B cell (primary cell): ENCODE measurements around the gene UNC5C. TPM values are rescaled to one million over a fixed set of nuclear protein-coding genes. Genes with fewer than 3 reads are reported as not detected.

Experiments
- ATAC-seq: fragments of 200-7000 bp; cut with Tn5 transposase; one replicate; pipeline ENCODE4 v1.10.0; 2021; ENCODE audit warnings: low read depth, mild to moderate bottlenecking, moderate number of reproducible peaks, moderate library complexity
- CTCF ChIA-PET: fragments of 350-600 bp; sonication (Branson Sonifier 250); formaldehyde crosslinking; loops from one replicate; lab custom pipeline; 2021; ENCODE audit warnings: antibody characterized with exemption, inconsistent platforms; lab: Charles Lee
- POLR2A ChIA-PET: fragments of 350-600 bp; sonication (Branson Sonifier 250); formaldehyde crosslinking; loops from one replicate; lab custom pipeline; 2021; ENCODE audit warnings: antibody characterized with exemption; lab: Charles Lee
- DNase-seq: peaks from one replicate; pipeline ENCODE4 v3.0.0; 2013
- H2AFZ ChIP-seq: 2 replicates; pipeline ENCODE4 v1.6.1; 2012; ENCODE audit warnings: mild to moderate bottlenecking, low read depth, low read length; ENCODE audit not compliant: insufficient read depth, poor library complexity, severe bottlenecking
- H3K27ac ChIP-seq, 2 donors: 1 replicate in 1 of 2; 2 replicates in 1 of 2; pipeline ENCODE4 v1.5.1; 2012 to 2013; ENCODE audit warnings: low read length in 2 of 2, mild to moderate bottlenecking in 2 of 2, moderate library complexity in 1 of 2
- H3K27me3 ChIP-seq, 4 experiments: fragments of 200-600 bp in 1 of 4; sonication (generic) in 1 of 4; replicated peaks in 1 of 4; 1 replicate in 2 of 4; 2 replicates in 2 of 4; pipeline versions ENCODE4 v1.6.1 to v1.7.0; 2013 to 2016; ENCODE audit warnings: low read length in 3 of 4, mild to moderate bottlenecking in 2 of 4, mixed read lengths in 1 of 4, moderate library complexity in 1 of 4; ENCODE audit not compliant: insufficient read depth in 4 of 4, control insufficient read depth in 3 of 4; ENCODE audit errors: control extremely low read depth in 1 of 4
- H3K36me3 ChIP-seq, 2 experiments: replicated peaks in 1 of 2; 1 replicate in 1 of 2; 2 replicates in 1 of 2; pipeline versions ENCODE4 v1.6.1 to v1.7.1; 2013; ENCODE audit warnings: low read length in 1 of 2; ENCODE audit not compliant: insufficient read depth in 2 of 2, control insufficient read depth in 1 of 2; ENCODE audit errors: control extremely low read depth in 1 of 2, extremely low read depth in 1 of 2
- H3K4me1 ChIP-seq, 2 donors: fragments of 200-600 bp in 1 of 2; sonication (generic) in 1 of 2; 1 replicate in 1 of 2; 2 replicates in 1 of 2; pipeline versions ENCODE4 v1.5.1 to v1.6.1; 2013 to 2017; ENCODE audit warnings: low read length in 2 of 2; ENCODE audit not compliant: control insufficient read depth in 2 of 2, insufficient read depth in 2 of 2
- H3K4me2 ChIP-seq: replicated peaks from 2 replicates; pipeline ENCODE3; 2012; ENCODE audit warnings: mild to moderate bottlenecking, low read depth, low read length; ENCODE audit not compliant: poor library complexity, severe bottlenecking
- H3K4me3 ChIP-seq, 5 experiments: fragments of 200-600 bp in 1 of 5; sonication (generic) in 1 of 5; 1 replicate in 3 of 5; 2 replicates in 2 of 5; pipeline versions ENCODE4 v1.5.1 to v1.7.0; 2011 to 2016; ENCODE audit warnings: low read length in 4 of 5, mild to moderate bottlenecking in 4 of 5, low read depth in 2 of 5, control low read depth in 1 of 5, moderate library complexity in 1 of 5; ENCODE audit not compliant: insufficient read depth in 1 of 5; ENCODE audit errors: control extremely low read depth in 1 of 5, extremely low read depth in 1 of 5
- H3K79me2 ChIP-seq: fragments of 200-600 bp; sonication (generic); one replicate; pipeline ENCODE4 v1.6.0; 2016; ENCODE audit warnings: low read length; ENCODE audit not compliant: control insufficient read depth, insufficient read depth
- H3K9ac ChIP-seq: fragments of 200-600 bp; sonication (generic); 2 replicates; pipeline ENCODE4 v1.6.1; 2017; ENCODE audit warnings: mild to moderate bottlenecking, low read length, moderate library complexity
- H3K9me3 ChIP-seq, 3 donors: one replicate each; pipeline versions ENCODE4 v1.6.1 to v1.7.1; 2013; ENCODE audit warnings: low read length in 2 of 3; ENCODE audit not compliant: control insufficient read depth in 2 of 3, insufficient read depth in 1 of 3; ENCODE audit errors: control extremely low read depth in 1 of 3
- H4K20me1 ChIP-seq: 2 replicates; pipeline ENCODE4 v1.6.0; 2012; ENCODE audit warnings: mild to moderate bottlenecking, low read length; ENCODE audit not compliant: insufficient read depth, control insufficient read depth, poor library complexity, severe bottlenecking
- H3K27ac Mint-ChIP-seq: one replicate; pipeline ENCODE4 v1.8.0; 2021; ENCODE audit warnings: mixed read lengths
- H3K27me3 Mint-ChIP-seq: one replicate; pipeline ENCODE4 v1.8.0; 2021; ENCODE audit warnings: mixed read lengths
- H3K4me1 Mint-ChIP-seq: one replicate; pipeline ENCODE4 v1.8.0; 2021; ENCODE audit warnings: mixed read lengths
- H3K4me3 Mint-ChIP-seq: one replicate; pipeline ENCODE4 v1.8.0; 2021; ENCODE audit warnings: mixed read lengths
- H3K9me3 Mint-ChIP-seq: one replicate; pipeline ENCODE4 v1.8.0; 2022; ENCODE audit warnings: mixed read lengths; ENCODE audit not compliant: insufficient read depth
- CTCF ChIP-seq: fragments of 200-600 bp; IDR thresholded peaks from one replicate; pipeline ENCODE4 v1.8.0; 2022; ENCODE audit warnings: antibody characterized with exemption, mild to moderate bottlenecking
- EZH2 ChIP-seq: IDR thresholded peaks from 2 replicates; pipeline ENCODE4 v1.6.1; 2012; ENCODE audit warnings: borderline replicate concordance, low read depth, mild to moderate bottlenecking, moderate library complexity, low read length; ENCODE audit not compliant: insufficient read depth, poor library complexity, severe bottlenecking
- WGBS: methylation state at CpG from one replicate; pipeline ENCODE4 v1.1.5; 2013; ENCODE audit warnings: missing lambda C conversion rate; ENCODE audit not compliant: insufficient coverage; 5-methylcytosine and 5-hydroxymethylcytosine counted together
- intact Hi-C: fragments of 100-400 bp; cut with micrococcal nuclease; formaldehyde crosslinking; loops from one replicate; pipeline ENCODE4 v1.10.0; 2022
- polyA plus RNA-seq: library from polyadenylated mRNA; depleted of rRNA; stranded (reverse); fragments of >200 nt; gene quantifications from 2 replicates; pipeline ENCODE4 v1.2.3, GENCODE V29; 2012
- total RNA-seq, 2 donors: library from RNA; stranded (reverse); fragments of 120-200 nt in 1 of 2; gene quantifications; 1 replicate in 1 of 2; 2 replicates in 1 of 2; pipeline versions ENCODE4 v1.2.3 to v1.2.4, GENCODE V29; 2013 to 2022

Gene UNC5C
- total and polyA plus RNA-seq, 2 donors (not counting 1 experiment from before 2014, with no cell fraction given) = not detected

DNA sequence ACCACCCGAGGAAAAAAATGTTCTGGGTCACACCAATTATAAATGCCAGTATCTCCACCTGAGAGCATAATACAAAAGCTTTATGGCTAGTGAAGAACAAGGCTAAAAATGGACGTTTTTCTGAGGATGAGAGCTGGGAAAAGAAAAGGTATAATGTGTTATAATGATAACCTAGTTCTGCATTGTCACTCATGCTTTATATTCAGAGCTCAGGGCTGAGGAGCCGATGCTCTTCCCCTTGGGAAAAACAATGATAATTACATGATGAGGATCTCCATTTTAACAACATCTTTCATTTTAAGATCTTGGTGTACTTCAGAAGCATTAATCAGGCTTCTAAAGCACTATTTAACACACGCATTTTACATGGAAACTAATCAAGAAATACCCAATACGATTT, 333.7 kb downstream of the UNC5C start:
- H4K20me1 ChIP-seq = no peaks in the 10 kb centered on the region
- no peaks in the 10 kb centered on the region for H3K9me3 ChIP-seq
- no peak overlapping the region for H3K27ac ChIP-seq
- no peak overlapping the region for H3K4me2 ChIP-seq
- no CpG with 5 or more reads among the region's 5 CpGs for WGBS
- Mint-ChIP-seq H3K27ac (no peak overlapping the region), H3K4me3 (no peak overlapping the region), H3K27me3 (no peaks in the 10 kb centered on the region), H3K4me1 (no peaks in the 10 kb centered on the region), H3K9me3 (no peaks in the 10 kb centered on the region)
- H3K9ac ChIP-seq = no peak overlapping the region
- H3K4me1 ChIP-seq = no peaks in the 10 kb centered on the region
- ChIA-PET CTCF (no interaction called here), POLR2A (no interaction called here)
- no peaks in the 10 kb centered on the region for H3K36me3 ChIP-seq
- H2AFZ ChIP-seq = no peak overlapping the region
- TF ChIP-seq EZH2 (no peak), CTCF (no peak)
- intact Hi-C loops = no loop called here
- DNase-seq (no peak), ATAC-seq (no peak)
- H3K27me3 ChIP-seq = no peaks in the 10 kb centered on the region
- no peak overlapping the region for H3K4me3 ChIP-seq
- H3K79me2 ChIP-seq = no peaks in the 10 kb centered on the region

DNA sequence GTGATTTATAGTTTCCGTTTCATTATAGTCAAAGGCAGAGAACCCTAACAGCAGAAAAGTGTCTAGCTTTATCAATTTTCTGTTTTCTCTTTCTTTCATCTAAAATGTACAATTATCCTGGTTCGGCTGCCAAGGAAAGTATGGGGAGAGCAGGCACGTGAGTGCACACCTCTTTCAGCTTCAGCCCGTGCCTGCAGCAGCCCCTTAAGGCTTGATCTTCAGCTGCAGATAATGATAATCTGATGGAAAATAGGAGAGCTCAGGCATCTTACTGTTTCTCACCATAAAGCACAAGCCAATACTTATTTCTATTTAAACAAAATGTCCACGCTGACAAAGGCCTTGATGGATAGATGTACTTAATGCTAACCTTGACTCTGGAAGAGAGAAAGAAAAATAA, 334.4 kb downstream of the UNC5C start:
- no peak overlapping the region for H3K27ac ChIP-seq
- intact Hi-C loops = no loop called here
- CTCF ChIA-PET = no interaction called here
- H3K4me1 Mint-ChIP-seq = no peaks in the 10 kb centered on the region
- no peaks in the 10 kb centered on the region for H3K27me3 Mint-ChIP-seq
- H3K36me3 ChIP-seq = no peaks in the 10 kb centered on the region
- H3K4me1 ChIP-seq = no peaks in the 10 kb centered on the region
- no peak for TF ChIP-seq EZH2
- no peak for TF ChIP-seq CTCF
- no CpG with 5 or more reads among the region's 5 CpGs for WGBS
- H3K27ac Mint-ChIP-seq = no peak overlapping the region
- no peaks in the 10 kb centered on the region for H3K9me3 Mint-ChIP-seq
- H3K79me2 ChIP-seq = no peaks in the 10 kb centered on the region
- no peak overlapping the region for H3K9ac ChIP-seq
- POLR2A ChIA-PET = no interaction called here
- no peak for ATAC-seq
- H3K4me3 ChIP-seq = no peak overlapping the region
- no peaks in the 10 kb centered on the region for H3K9me3 ChIP-seq
- H4K20me1 ChIP-seq = no peaks in the 10 kb centered on the region
- no peaks in the 10 kb centered on the region for H3K27me3 ChIP-seq
- no peak overlapping the region for H3K4me3 Mint-ChIP-seq
- no peak overlapping the region for H2AFZ ChIP-seq
- DNase-seq = no peak
- no peak overlapping the region for H3K4me2 ChIP-seq
